Progenitor cell of endocrine pancreas (in vitro differentiated cells): ENCODE results near the gene IFIT2. TPM values are rescaled to one million over a fixed set of nuclear protein-coding genes. Genes with fewer than 3 reads are reported as not detected.

Experiments used
- DNase-seq: peaks from one replicate; pipeline ENCODE4 v3.0.0; 2021; ENCODE audit warnings: low spot score; ENCODE audit not compliant: unreplicated experiment
- H3K27ac Mint-ChIP-seq: 2 replicates; pipeline ENCODE4 v1.8.0; 2021; ENCODE audit warnings: mild to moderate bottlenecking, moderate library complexity, mixed read lengths
- H3K27me3 Mint-ChIP-seq: 2 replicates; pipeline ENCODE4 v1.8.0; 2021; ENCODE audit warnings: mixed read lengths
- H3K36me3 Mint-ChIP-seq: 2 replicates; pipeline ENCODE4 v1.8.0; 2022; ENCODE audit warnings: mixed read lengths; ENCODE audit not compliant: insufficient read depth
- H3K4me1 Mint-ChIP-seq: 2 replicates; pipeline ENCODE4 v1.8.0; 2021; ENCODE audit warnings: low read depth, mixed read lengths
- H3K4me3 Mint-ChIP-seq: 2 replicates; pipeline ENCODE4 v1.8.0; 2021; ENCODE audit warnings: low read depth, mild to moderate bottlenecking, moderate library complexity, mixed read lengths
- H3K9me3 Mint-ChIP-seq: 2 replicates; pipeline ENCODE4 v1.8.0; 2021; ENCODE audit warnings: low read depth, mixed read lengths
- total RNA-seq: library from RNA; stranded (reverse); gene quantifications from 2 replicates; pipeline ENCODE4 v1.2.1, GENCODE V29; 2021
- TF ChIP-seq, protein P1 (sequence below): fragments of 200-600 bp; sonication (generic); IDR thresholded peaks from one replicate; pipeline ENCODE4 v1.5.0; 2021; ENCODE audit warnings: antibody characterized with exemption, mild to moderate bottlenecking; ENCODE audit not compliant: unreplicated experiment

The IFIT2 gene
- total RNA-seq, 1 donor from 2014 or later, result not detected

DNA sequence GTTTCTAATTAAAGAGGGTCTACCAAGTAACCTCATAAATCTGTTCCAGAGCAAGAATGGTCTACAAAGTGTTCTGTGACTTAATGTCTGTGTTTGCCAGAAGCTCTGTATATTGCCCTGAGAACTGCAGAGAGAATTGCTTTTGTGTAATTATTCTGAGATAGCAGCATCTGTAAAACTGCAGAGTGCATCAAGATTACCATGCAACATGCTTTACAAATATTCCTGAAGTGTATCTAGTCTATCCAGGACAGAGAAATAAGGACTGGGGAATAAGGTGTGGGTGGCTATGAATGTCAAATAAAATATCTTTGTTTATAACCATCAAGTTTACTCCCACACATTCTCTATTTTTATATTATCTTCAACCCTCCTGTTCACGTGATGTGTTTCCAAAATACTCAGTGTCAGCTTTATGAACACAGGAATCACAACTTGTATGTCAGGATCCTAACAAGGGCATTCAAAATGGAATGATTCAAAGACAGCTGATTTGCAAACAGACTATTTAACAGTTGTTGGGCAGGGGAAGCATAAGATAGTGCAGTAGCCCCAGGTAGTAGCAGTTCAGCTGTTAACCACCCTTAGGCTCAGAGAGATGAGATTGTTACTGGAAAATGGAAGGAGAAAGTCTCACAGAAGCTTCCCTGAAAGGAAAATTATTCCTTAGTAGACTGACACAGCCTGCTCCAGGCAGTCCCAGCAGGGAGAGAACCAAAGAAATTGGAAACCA, 35.0 kb upstream of the IFIT2 start:
- no peak overlapping the region for H3K27ac Mint-ChIP-seq
- no peaks in the 10 kb centered on the region for H3K27me3 Mint-ChIP-seq
- no peak overlapping the region for H3K4me3 Mint-ChIP-seq
- H3K4me1 Mint-ChIP-seq, result peaks cover 7% of the 10 kb centered on the region
- TF ChIP-seq, protein P1, sequence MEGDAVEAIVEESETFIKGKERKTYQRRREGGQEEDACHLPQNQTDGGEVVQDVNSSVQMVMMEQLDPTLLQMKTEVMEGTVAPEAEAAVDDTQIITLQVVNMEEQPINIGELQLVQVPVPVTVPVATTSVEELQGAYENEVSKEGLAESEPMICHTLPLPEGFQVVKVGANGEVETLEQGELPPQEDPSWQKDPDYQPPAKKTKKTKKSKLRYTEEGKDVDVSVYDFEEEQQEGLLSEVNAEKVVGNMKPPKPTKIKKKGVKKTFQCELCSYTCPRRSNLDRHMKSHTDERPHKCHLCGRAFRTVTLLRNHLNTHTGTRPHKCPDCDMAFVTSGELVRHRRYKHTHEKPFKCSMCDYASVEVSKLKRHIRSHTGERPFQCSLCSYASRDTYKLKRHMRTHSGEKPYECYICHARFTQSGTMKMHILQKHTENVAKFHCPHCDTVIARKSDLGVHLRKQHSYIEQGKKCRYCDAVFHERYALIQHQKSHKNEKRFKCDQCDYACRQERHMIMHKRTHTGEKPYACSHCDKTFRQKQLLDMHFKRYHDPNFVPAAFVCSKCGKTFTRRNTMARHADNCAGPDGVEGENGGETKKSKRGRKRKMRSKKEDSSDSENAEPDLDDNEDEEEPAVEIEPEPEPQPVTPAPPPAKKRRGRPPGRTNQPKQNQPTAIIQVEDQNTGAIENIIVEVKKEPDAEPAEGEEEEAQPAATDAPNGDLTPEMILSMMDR, result no peak
- H3K36me3 Mint-ChIP-seq, result no peaks in the 10 kb centered on the region
- peaks cover 3% of the 10 kb centered on the region for H3K9me3 Mint-ChIP-seq
- DNase-seq, result no peak

DNA sequence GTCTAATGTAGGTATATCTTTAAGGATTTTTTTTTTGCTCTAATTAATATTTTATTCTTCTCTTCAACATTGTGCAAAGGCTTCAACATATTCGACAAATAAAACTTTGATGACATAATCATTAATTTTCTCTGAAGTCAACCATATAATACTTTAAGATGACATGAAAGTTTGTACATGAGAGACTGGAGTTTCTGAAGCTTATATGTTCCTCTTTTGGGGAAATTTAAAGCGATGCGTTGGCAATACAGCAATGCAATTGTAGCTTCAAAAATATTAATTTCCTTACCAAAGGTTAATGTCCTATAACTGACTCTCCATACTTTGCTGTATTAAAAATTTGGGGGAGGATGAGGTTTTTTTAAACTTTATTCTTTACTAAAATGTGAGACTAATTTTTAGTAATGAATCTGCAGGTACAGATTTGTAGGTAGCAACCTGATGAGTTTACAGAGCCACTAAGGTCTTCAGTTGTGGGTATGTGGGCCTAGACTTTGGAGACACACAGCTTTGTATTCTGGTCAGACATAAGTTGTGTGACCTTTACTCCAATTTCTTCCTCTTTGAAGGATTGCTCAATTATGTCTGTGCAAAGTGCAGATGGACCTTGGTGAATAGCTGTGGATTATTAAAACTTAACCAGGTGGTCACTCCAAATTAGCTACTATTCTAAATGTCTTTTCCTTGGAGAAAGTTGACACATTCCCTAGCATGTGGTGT, 32.3 kb upstream of the IFIT2 start:
- Mint-ChIP-seq H3K4me3 (no peak overlapping the region), H3K27me3 (peaks cover 3% of the 10 kb centered on the region), H3K4me1 (peaks cover 7% of the 10 kb centered on the region), H3K9me3 (peaks cover 3% of the 10 kb centered on the region), H3K36me3 (no peaks in the 10 kb centered on the region), H3K27ac (no peak overlapping the region)
- no peak for DNase-seq
- TF ChIP-seq, protein P1, result no peak

DNA sequence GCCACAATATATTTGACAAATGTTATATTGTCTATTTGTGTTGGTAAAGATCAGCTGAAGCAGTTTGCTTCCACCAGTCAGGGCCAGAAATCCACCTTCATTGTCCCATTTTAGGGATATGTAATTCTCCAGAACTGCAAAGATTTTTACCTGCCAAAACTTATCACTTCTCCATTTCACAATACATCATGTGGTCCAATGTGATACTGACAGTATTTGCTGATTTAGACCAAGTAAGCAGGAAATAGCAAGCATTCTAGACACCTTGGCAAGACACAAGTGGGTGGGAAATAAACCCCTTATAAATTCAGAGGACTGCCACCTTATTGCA, 31.7 kb upstream of the IFIT2 start:
- Mint-ChIP-seq H3K9me3 (peaks cover 3% of the 10 kb centered on the region), H3K27me3 (peaks cover 3% of the 10 kb centered on the region), H3K27ac (no peak overlapping the region), H3K36me3 (no peaks in the 10 kb centered on the region), H3K4me1 (peaks cover 7% of the 10 kb centered on the region), H3K4me3 (no peak overlapping the region)
- TF ChIP-seq, protein P1, result no peak
- DNase-seq, result no peak

DNA sequence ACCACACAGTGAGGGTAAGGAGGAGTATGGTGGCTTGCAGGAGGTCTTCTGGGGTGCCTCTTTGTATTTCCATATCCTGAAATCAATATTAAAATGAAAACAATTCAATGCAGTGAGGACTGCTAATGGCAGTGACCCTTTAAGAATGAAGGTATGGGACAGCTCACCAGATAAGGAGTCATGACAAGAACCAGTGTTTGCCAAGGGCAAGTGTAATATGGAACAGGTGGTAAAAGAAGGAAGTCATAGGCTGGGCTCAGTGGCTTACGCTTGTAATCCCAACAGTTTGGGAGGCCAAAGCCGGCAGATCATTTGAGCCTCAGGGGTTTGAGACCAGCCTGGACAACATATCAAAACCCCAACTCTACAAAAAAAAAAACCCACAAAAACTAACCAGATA, 30.3 kb upstream of the IFIT2 start:
- DNase-seq, result no peak
- TF ChIP-seq, protein P1, result no peak
- Mint-ChIP-seq H3K4me3 (no peak overlapping the region), H3K4me1 (peaks cover 7% of the 10 kb centered on the region), H3K9me3 (peaks cover 3% of the 10 kb centered on the region), H3K27me3 (peaks cover 7% of the 10 kb centered on the region), H3K36me3 (no peaks in the 10 kb centered on the region), H3K27ac (peak overlapping the region; percentile 26)

DNA sequence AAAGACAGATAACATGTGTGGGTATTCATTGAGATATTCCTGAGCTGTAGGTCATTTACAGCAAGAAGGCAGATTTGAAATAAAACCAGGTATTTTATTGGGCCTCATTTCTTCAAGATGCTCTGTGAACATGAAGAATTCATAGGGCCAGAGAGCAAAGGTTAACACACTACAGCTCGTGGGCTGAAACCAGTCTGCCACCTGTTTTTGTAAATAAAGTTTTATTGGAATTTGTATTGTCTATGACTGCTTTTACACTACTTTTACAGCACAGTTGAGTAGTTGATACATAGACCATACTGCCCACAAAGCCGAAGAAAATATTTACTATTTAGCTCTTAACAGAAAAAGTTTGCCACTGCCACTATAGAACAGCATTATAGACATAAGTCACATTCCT, 28.2 kb upstream of the IFIT2 start:
- peaks cover 3% of the 10 kb centered on the region for H3K9me3 Mint-ChIP-seq
- no peaks in the 10 kb centered on the region for H3K36me3 Mint-ChIP-seq
- no peak overlapping the region for H3K27ac Mint-ChIP-seq
- DNase-seq, result no peak
- H3K4me3 Mint-ChIP-seq, result no peak overlapping the region
- peaks cover 11% of the 10 kb centered on the region for H3K4me1 Mint-ChIP-seq
- peaks cover 7% of the 10 kb centered on the region for H3K27me3 Mint-ChIP-seq
- TF ChIP-seq, protein P1, result no peak
